Measurements from ENCODE around the gene NHSL2. TPM values are rescaled to one million over a fixed set of nuclear protein-coding genes. Genes with fewer than 3 reads are reported as not detected.
"Not testable (repeated sequence)": the region's sequence is repeated elsewhere in the genome, so short reads cannot be mapped to it uniquely, and the experiment has no call there.

Gene NHSL2
- total and polyA plus RNA-seq, 4 experiments from 2014 or later = 8.1 to 27.2 (median 10.6) TPM

DNA sequence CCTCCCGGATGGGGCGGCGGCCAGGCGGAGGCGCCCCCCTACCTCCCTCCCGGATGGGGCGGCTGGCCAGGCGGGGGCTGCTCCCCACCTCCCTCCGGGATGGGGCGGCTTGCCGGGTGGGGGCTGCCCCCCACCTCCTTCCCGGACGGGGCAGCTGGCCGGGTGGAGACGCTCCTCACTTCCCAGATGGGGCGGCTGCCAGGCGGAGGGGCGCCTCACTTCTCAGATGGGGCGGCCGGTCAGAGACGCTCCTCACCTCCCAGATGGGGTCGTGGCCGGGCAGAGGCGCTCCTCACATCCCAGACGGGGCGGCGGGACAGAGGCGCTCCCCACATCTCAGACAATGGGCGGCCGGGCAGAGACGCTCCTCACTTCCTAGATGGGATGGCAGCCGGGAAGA, 33.8 kb upstream of the NHSL2 start:
- H3K27me3 ChIP-seq (ENCODE audit: insufficient read depth, low read length); H3K27ac Mint-ChIP-seq; H3K4me1 Mint-ChIP-seq; H3K36me3 ChIP-seq (ENCODE audit: insufficient read depth, low read length); H3K27me3 Mint-ChIP-seq; H3K36me3 Mint-ChIP-seq; DNase-seq; H3K9me3 ChIP-seq (ENCODE audit: control insufficient read depth in 1 of 2, low read length in 2 of 2); H3K27ac ChIP-seq (ENCODE audit: low read depth, low read length); H3K9me3 Mint-ChIP-seq; POLR2A ChIA-PET (ENCODE audit: partially characterized antibody); CTCF ChIA-PET (ENCODE audit: partially characterized antibody); H3K4me3 ChIP-seq (ENCODE audit: low read length in 2 of 2); intact Hi-C loops (cut with micrococcal nuclease); H3K4me1 ChIP-seq (ENCODE audit: insufficient read depth, low read length); H3K4me3 Mint-ChIP-seq: not testable (repeated sequence)

DNA sequence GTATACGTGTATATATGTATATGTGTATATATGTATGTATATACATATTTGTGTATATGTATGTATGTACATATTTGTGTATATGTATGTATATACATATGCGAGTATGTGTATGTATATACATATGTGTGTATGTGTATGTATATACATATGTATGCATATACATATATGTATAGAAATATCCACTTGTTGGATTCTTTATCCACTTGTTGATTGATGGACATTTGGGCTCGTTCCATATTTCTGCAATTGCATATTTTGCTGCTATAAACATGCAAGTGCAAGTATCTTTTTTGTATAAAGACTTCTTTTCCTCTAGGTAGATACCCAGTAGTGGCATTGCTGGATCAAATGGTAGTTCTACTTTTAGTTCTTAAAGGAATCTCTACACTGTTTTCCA, 25.5 kb upstream of the NHSL2 start:
- H3K9me3 Mint-ChIP-seq = peaks cover 0 to 5% (median 0%) of the 10 kb centered on the region in 8 donors
- peaks cover 4 to 5% of the 10 kb centered on the region in 2 donors for H3K27me3 Mint-ChIP-seq
- H3K4me3 Mint-ChIP-seq = no peak overlapping the region
- H3K27me3 ChIP-seq (ENCODE audit: insufficient read depth, low read length) = no peaks in the 10 kb centered on the region
- no peaks in the 10 kb centered on the region for H3K36me3 ChIP-seq (ENCODE audit: insufficient read depth, low read length)
- H3K36me3 Mint-ChIP-seq = no peaks in the 10 kb centered on the region
- H3K4me1 Mint-ChIP-seq = no peaks in the 10 kb centered on the region
- ChIA-PET POLR2A (ENCODE audit: partially characterized antibody) (no interaction called here), CTCF (ENCODE audit: partially characterized antibody) (no interaction called here)
- intact Hi-C loops (cut with micrococcal nuclease) = no loop called here
- H3K27ac Mint-ChIP-seq = no peak overlapping the region
- no peak overlapping the region for H3K27ac ChIP-seq (ENCODE audit: low read depth, low read length)
- DNase-seq = no peak
- no peaks in the 10 kb centered on the region for H3K9me3 ChIP-seq (ENCODE audit: control insufficient read depth in 1 of 2, low read length in 2 of 2)
- H3K4me1 ChIP-seq (ENCODE audit: insufficient read depth, low read length) = no peaks in the 10 kb centered on the region
- H3K4me3 ChIP-seq (ENCODE audit: low read length in 2 of 2) = no peak overlapping the region

GRCh38 chrX:71895607-71896006, 15.0 kb upstream of the NHSL2 start:
- Histone ChIP-seq H3K27ac (ENCODE audit: low read depth, low read length) (no peak overlapping the region), H3K4me3 (ENCODE audit: low read length in 2 of 2) (no peak overlapping the region), H3K9me3 (ENCODE audit: control insufficient read depth in 1 of 2, low read length in 2 of 2) (no peaks in the 10 kb centered on the region), H3K36me3 (ENCODE audit: insufficient read depth, low read length) (no peaks in the 10 kb centered on the region), H3K27me3 (ENCODE audit: insufficient read depth, low read length) (no peaks in the 10 kb centered on the region), H3K4me1 (ENCODE audit: insufficient read depth, low read length) (no peaks in the 10 kb centered on the region)
- Mint-ChIP-seq H3K27ac (no peak overlapping the region), H3K4me1 (peaks cover 0 to 2% (median 0%) of the 10 kb centered on the region in 4 donors), H3K36me3 (no peaks in the 10 kb centered on the region), H3K27me3 (no peaks in the 10 kb centered on the region), H3K9me3 (no peaks in the 10 kb centered on the region), H3K4me3 (no peak overlapping the region)
- no peak for DNase-seq
- intact Hi-C loops (cut with micrococcal nuclease) = no loop called here
- ChIA-PET POLR2A (ENCODE audit: partially characterized antibody) (no interaction called here), CTCF (ENCODE audit: partially characterized antibody) (no interaction called here)

DNA sequence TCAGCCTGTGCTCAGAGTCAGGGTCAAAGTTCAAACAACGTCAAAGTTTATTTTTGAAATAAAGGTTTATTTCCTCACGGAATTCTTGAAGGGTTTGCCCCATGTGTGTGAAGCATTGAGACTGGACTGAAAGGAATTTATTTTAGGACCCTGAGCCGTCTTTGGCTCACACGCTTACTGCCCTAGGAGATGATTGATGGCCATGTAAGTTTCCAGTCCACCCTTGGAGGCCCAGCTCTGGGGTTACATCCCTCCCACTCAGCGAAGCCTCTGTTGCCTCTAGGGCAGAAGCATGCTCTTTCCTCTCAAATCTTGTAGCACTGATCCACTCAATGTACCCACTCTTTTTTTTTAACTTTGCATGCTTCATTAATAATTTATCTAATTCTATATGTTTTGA, 4.5 kb upstream of the NHSL2 start:
- Mint-ChIP-seq H3K4me3 (no peak overlapping the region), H3K36me3 (no peaks in the 10 kb centered on the region), H3K9me3 (peaks cover 0 to 3% (median 0%) of the 10 kb centered on the region in 8 donors), H3K4me1 (peaks cover 0 to 9% (median under 1%) of the 10 kb centered on the region in 4 donors), H3K27ac (no peak overlapping the region), H3K27me3 (peaks cover 12 to 19% of the 10 kb centered on the region in 2 donors)
- CTCF ChIA-PET (ENCODE audit: partially characterized antibody) = no interaction called here
- POLR2A ChIA-PET (ENCODE audit: partially characterized antibody) = no interaction called here
- no peak overlapping the region for H3K27ac ChIP-seq (ENCODE audit: low read depth, low read length)
- intact Hi-C loops (cut with micrococcal nuclease) = no loop called here
- no peaks in the 10 kb centered on the region for H3K36me3 ChIP-seq (ENCODE audit: insufficient read depth, low read length)
- H3K4me3 ChIP-seq (ENCODE audit: low read length in 2 of 2) = no peak overlapping the region
- no peaks in the 10 kb centered on the region for H3K4me1 ChIP-seq (ENCODE audit: insufficient read depth, low read length)
- H3K9me3 ChIP-seq (ENCODE audit: control insufficient read depth in 1 of 2, low read length in 2 of 2) = no peaks in the 10 kb centered on the region
- peak in 1 of 5 donors; percentile 32 for DNase-seq
- H3K27me3 ChIP-seq (ENCODE audit: insufficient read depth, low read length) = no peaks in the 10 kb centered on the region

GRCh38 chrX:71908387-71908786, 2.3 kb upstream of the NHSL2 start:
- Histone ChIP-seq H3K4me1 (ENCODE audit: insufficient read depth, low read length) (no peaks in the 10 kb centered on the region), H3K9me3 (ENCODE audit: control insufficient read depth in 1 of 2, low read length in 2 of 2) (no peaks in the 10 kb centered on the region), H3K36me3 (ENCODE audit: insufficient read depth, low read length) (no peaks in the 10 kb centered on the region), H3K27ac (ENCODE audit: low read depth, low read length) (no peak overlapping the region), H3K27me3 (ENCODE audit: insufficient read depth, low read length) (no peaks in the 10 kb centered on the region), H3K4me3 (ENCODE audit: low read length in 2 of 2) (no peak overlapping the region)
- CTCF ChIA-PET (ENCODE audit: partially characterized antibody) = no interaction called here
- DNase-seq = no peak
- intact Hi-C loops (cut with micrococcal nuclease) = no loop called here
- peaks cover 13 to 14% of the 10 kb centered on the region in 2 donors for H3K27me3 Mint-ChIP-seq
- POLR2A ChIA-PET (ENCODE audit: partially characterized antibody) = interaction anchor here (0.7 kb wide), 1 partner anchor 810 kb away, joined by 3 read pairs; no protein-coding TSS in a partner anchor
- no peaks in the 10 kb centered on the region for H3K36me3 Mint-ChIP-seq
- H3K4me3 Mint-ChIP-seq = peak overlapping the region in 1 of 8 donors; percentile 43
- no peak overlapping the region for H3K27ac Mint-ChIP-seq
- peaks cover 0 to 3% (median 0%) of the 10 kb centered on the region in 8 donors for H3K9me3 Mint-ChIP-seq
- H3K4me1 Mint-ChIP-seq = peaks cover 0 to 9% (median under 1%) of the 10 kb centered on the region in 4 donors

- CTCF ChIA-PET (ENCODE audit: partially characterized antibody) = interaction anchor here (0.7 to 1.0 kb wide), 2 partner anchors 90 to 222 kb away, joined by 3 read pairs; partner anchors contain the start of gene RTL5
- intact Hi-C loops (cut with micrococcal nuclease) = no loop called here
Measured at GRCh38 chrX:71909956-71910355, 689 bp upstream of the NHSL2 start.

DNA sequence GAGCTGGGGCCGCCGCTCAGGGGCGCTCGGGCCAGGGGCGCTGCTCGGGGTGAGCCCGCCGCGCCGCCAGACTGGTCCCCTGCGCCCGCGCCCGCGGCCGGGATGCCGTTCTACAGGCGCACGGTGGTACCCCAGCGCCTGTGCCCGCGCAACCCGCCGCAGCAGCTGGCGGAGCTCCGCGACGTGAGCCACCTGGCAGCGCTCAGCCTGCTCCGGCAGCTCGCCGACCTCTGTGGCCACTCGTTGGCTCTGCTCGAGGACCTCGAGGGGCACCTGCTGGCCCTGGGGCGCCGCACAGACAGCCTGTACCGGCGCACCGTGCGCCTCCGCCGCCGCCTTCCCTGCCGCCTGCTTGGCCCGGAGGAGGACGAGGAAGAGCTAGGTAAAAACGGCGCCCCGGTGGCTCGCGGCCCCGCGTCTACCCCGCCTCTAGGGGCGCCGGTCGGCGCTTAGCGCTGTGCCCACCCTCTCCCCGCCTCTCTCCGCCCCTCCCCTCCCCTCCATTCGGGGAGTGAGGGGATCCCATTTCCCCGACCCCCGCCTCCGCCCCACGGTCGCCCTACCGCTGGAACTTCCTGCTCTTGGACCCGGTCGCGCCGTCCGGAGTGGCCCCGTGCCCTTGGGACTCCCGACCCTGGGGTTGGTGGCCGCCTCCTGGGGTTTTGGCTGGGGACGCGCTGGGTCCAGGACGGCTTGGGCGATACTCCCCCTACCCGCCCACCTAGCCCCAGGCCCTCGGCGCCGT, 513 bp downstream of the NHSL2 start:
- H3K4me3 Mint-ChIP-seq = peak overlapping the region in 7 of 8 donors; percentile 14 to 66 (median 41)
- H3K4me1 Mint-ChIP-seq = peaks cover 0 to 9% (median under 1%) of the 10 kb centered on the region in 4 donors
- peaks cover 0 to 3% (median 0%) of the 10 kb centered on the region in 8 donors for H3K9me3 Mint-ChIP-seq
- no peaks in the 10 kb centered on the region for H3K9me3 ChIP-seq (ENCODE audit: control insufficient read depth in 1 of 2, low read length in 2 of 2)
- H3K27me3 Mint-ChIP-seq = peaks cover 11 to 17% of the 10 kb centered on the region in 2 donors
- POLR2A ChIA-PET (ENCODE audit: partially characterized antibody) = no interaction called here
- no peaks in the 10 kb centered on the region for H3K4me1 ChIP-seq (ENCODE audit: insufficient read depth, low read length)
- intact Hi-C loops (cut with micrococcal nuclease) = no loop called here
- H3K4me3 ChIP-seq (ENCODE audit: low read length in 2 of 2) = no peak overlapping the region
- no peaks in the 10 kb centered on the region for H3K27me3 ChIP-seq (ENCODE audit: insufficient read depth, low read length)
- H3K27ac Mint-ChIP-seq = no peak overlapping the region
- no peaks in the 10 kb centered on the region for H3K36me3 ChIP-seq (ENCODE audit: insufficient read depth, low read length)
- DNase-seq = peak; percentile 15 to 31 (median 29)
- CTCF ChIA-PET (ENCODE audit: partially characterized antibody) = interaction anchor here (1.0 kb wide), 1 partner anchor 88 kb away, joined by 3 read pairs; no protein-coding TSS in a partner anchor
- no peaks in the 10 kb centered on the region for H3K36me3 Mint-ChIP-seq
- H3K27ac ChIP-seq (ENCODE audit: low read depth, low read length) = no peak overlapping the region

More at GRCh38 chrX:71909956-71910355, 689 bp upstream of the NHSL2 start:
- H3K27me3 ChIP-seq (ENCODE audit: insufficient read depth, low read length) = no peaks in the 10 kb centered on the region
- Mint-ChIP-seq H3K9me3 (peaks cover 0 to 3% (median 0%) of the 10 kb centered on the region in 8 donors), H3K4me3 (peak overlapping the region in 5 of 8 donors; percentile 39 to 72 (median 62)), H3K4me1 (peaks cover 0 to 9% (median under 1%) of the 10 kb centered on the region in 4 donors), H3K27me3 (peaks cover 16 to 17% of the 10 kb centered on the region in 2 donors), H3K27ac (no peak overlapping the region), H3K36me3 (no peaks in the 10 kb centered on the region)
- POLR2A ChIA-PET (ENCODE audit: partially characterized antibody) = no interaction called here
- DNase-seq = no peak
- no peaks in the 10 kb centered on the region for H3K36me3 ChIP-seq (ENCODE audit: insufficient read depth, low read length)
- H3K4me1 ChIP-seq (ENCODE audit: insufficient read depth, low read length) = no peaks in the 10 kb centered on the region
- H3K4me3 ChIP-seq (ENCODE audit: low read length in 2 of 2) = no peak overlapping the region
- no peaks in the 10 kb centered on the region for H3K9me3 ChIP-seq (ENCODE audit: control insufficient read depth in 1 of 2, low read length in 2 of 2)
- H3K27ac ChIP-seq (ENCODE audit: low read depth, low read length) = no peak overlapping the region
